Mammary epithelial cell (primary cell): ENCODE data around the gene MDFI.

Experiments used
- CTCF ChIP-seq, 2 donors: IDR thresholded peaks in 1 of 2; conservative IDR thresholded peaks in 1 of 2; 2 replicates each; pipeline ENCODE4 v1.5.1; 2011 to 2012; ENCODE audit warnings: inconsistent platforms in 2 of 2, low read length in 2 of 2, mild to moderate bottlenecking in 2 of 2, control low read depth in 1 of 2, low read depth in 1 of 2; ENCODE audit not compliant: insufficient read depth in 1 of 2; ENCODE audit errors: extremely low read depth in 1 of 2
- EZH2 ChIP-seq: IDR thresholded peaks from 2 replicates; pipeline ENCODE4 v1.6.1; 2012; ENCODE audit warnings: low read length, inconsistent platforms, borderline replicate concordance

- TF ChIP-seq EZH2: no peak
- TF ChIP-seq CTCF (conservative IDR thresholded peaks at IDR 0.05 in 1 of 2, IDR thresholded peaks at IDR 0.05 in 1 of 2; ENCODE audit: extremely low read depth in 1 of 2, insufficient read depth in 1 of 2, low read depth in 1 of 2, low read length in 2 of 2): no peak
Measured at GRCh38 chr6:41693281-41694240, 55.3 kb downstream of the MDFI start.
